ENCODE data around the gene ETV7.

Gene ETV7

GRCh38 chr6:36319436-36319762, 68.1 kb downstream of the ETV7 start:
- peak overlapping the region; percentile 34 for H3K27ac ChIP-seq

GRCh38 chr6:36318690-36319435, 68.6 kb downstream of the ETV7 start:
- TF ChIP-seq CTCF (conservative IDR thresholded peaks at IDR 0.05) (no peak), ZFX (IDR thresholded peaks at IDR 0.05) (no peak)
- peak overlapping the region; percentile 34 for H3K27ac ChIP-seq

More at GRCh38 chr6:36319436-36319762, 68.1 kb downstream of the ETV7 start:
- TF ChIP-seq CTCF (conservative IDR thresholded peaks at IDR 0.05) (no peak), ZFX (IDR thresholded peaks at IDR 0.05) (no peak)

- no peak overlapping the region for H3K27ac ChIP-seq
- no peak for TF ChIP-seq ZFX (IDR thresholded peaks at IDR 0.05)
- no peak for TF ChIP-seq CTCF (conservative IDR thresholded peaks at IDR 0.05)
Measured at GRCh38 chr6:36317623-36318022, 69.8 kb downstream of the ETV7 start.

Measured in C4-2B (cell line).